T-helper 1 cell treated with Interleukin-12 subunit alpha and Interleukin-12 subunit beta and Interleukin-4 antibody, amounts not matched to agents 30 μg/mL and 1 μg/mL, for 36 hours (primary cell): Measurements from ENCODE around the gene ERGIC2.
"Not testable (repeated sequence)": the region's sequence is repeated elsewhere in the genome, so short reads cannot be mapped to it uniquely, and the experiment has no call there.

ENCODE experiments used
- H3K27ac Mint-ChIP-seq: one replicate; pipeline ENCODE4 v1.8.0; 2021; ENCODE audit warnings: mild to moderate bottlenecking, mixed read lengths
- H3K27me3 Mint-ChIP-seq: one replicate; pipeline ENCODE4 v1.8.0; 2021; ENCODE audit warnings: low read depth, mixed read lengths
- H3K36me3 Mint-ChIP-seq: one replicate; pipeline ENCODE4 v1.8.0; 2021; ENCODE audit warnings: low read depth, mixed read lengths
- H3K4me1 Mint-ChIP-seq: one replicate; pipeline ENCODE4 v1.8.0; 2021; ENCODE audit warnings: low read depth, mixed read lengths
- H3K4me3 Mint-ChIP-seq: one replicate; pipeline ENCODE4 v1.8.0; 2021; ENCODE audit warnings: mild to moderate bottlenecking, moderate library complexity, mixed read lengths
- H3K9me3 Mint-ChIP-seq: one replicate; pipeline ENCODE4 v1.8.0; 2021; ENCODE audit warnings: mixed read lengths

The ERGIC2 gene

GRCh38 chr12:29396774-29397173, 15.8 kb upstream of the ERGIC2 start:
- H3K27me3 Mint-ChIP-seq = peaks cover 18% of the 10 kb centered on the region
- no peak overlapping the region for H3K4me3 Mint-ChIP-seq
- H3K27ac Mint-ChIP-seq = no peak overlapping the region
- H3K36me3 Mint-ChIP-seq = no peaks in the 10 kb centered on the region
- H3K4me1 Mint-ChIP-seq = no peaks in the 10 kb centered on the region
- no peaks in the 10 kb centered on the region for H3K9me3 Mint-ChIP-seq

GRCh38 chr12:29395356-29395755, 14.4 kb upstream of the ERGIC2 start:
- peaks cover 12% of the 10 kb centered on the region for H3K27me3 Mint-ChIP-seq
- no peak overlapping the region for H3K4me3 Mint-ChIP-seq
- H3K27ac Mint-ChIP-seq = no peak overlapping the region
- H3K4me1 Mint-ChIP-seq = peaks cover 11% of the 10 kb centered on the region
- peaks cover 10% of the 10 kb centered on the region for H3K9me3 Mint-ChIP-seq
- H3K36me3 Mint-ChIP-seq = peaks cover 10% of the 10 kb centered on the region

- peak overlapping the region; percentile 92 for H3K27ac Mint-ChIP-seq
- not testable (repeated sequence) for H3K27me3 Mint-ChIP-seq
- peaks cover 16% of the 10 kb centered on the region for H3K4me1 Mint-ChIP-seq
Measured at GRCh38 chr12:29390419-29390818, 9.4 kb upstream of the ERGIC2 start.

GRCh38 chr12:29389295-29389919, 8.4 kb upstream of the ERGIC2 start:
- peaks cover 15% of the 10 kb centered on the region for H3K9me3 Mint-ChIP-seq
- H3K27ac Mint-ChIP-seq = no peak overlapping the region
- H3K4me1 Mint-ChIP-seq = peaks cover 16% of the 10 kb centered on the region
- H3K36me3 Mint-ChIP-seq = peaks cover 15% of the 10 kb centered on the region
- H3K27me3 Mint-ChIP-seq = no peaks in the 10 kb centered on the region
- H3K4me3 Mint-ChIP-seq = no peak overlapping the region

More at GRCh38 chr12:29390419-29390818, 9.4 kb upstream of the ERGIC2 start:
- peaks cover 15% of the 10 kb centered on the region for H3K36me3 Mint-ChIP-seq
- peaks cover 15% of the 10 kb centered on the region for H3K9me3 Mint-ChIP-seq
- peak overlapping the region; percentile 19 for H3K4me3 Mint-ChIP-seq

- Mint-ChIP-seq H3K36me3 (peaks cover 15% of the 10 kb centered on the region), H3K9me3 (peaks cover 12% of the 10 kb centered on the region), H3K4me1 (peaks cover 18% of the 10 kb centered on the region)
- not testable (repeated sequence) for H3K4me3 Mint-ChIP-seq, H3K27ac Mint-ChIP-seq, H3K27me3 Mint-ChIP-seq
Measured at GRCh38 chr12:29386084-29386680, 5.2 kb upstream of the ERGIC2 start.

- peaks cover 10% of the 10 kb centered on the region for H3K4me1 Mint-ChIP-seq
- not testable (repeated sequence) for H3K27me3 Mint-ChIP-seq, H3K9me3 Mint-ChIP-seq, H3K4me3 Mint-ChIP-seq, H3K27ac Mint-ChIP-seq, H3K36me3 Mint-ChIP-seq
Measured at GRCh38 chr12:29385194-29385593, 4.2 kb upstream of the ERGIC2 start.

- peak overlapping the region; percentile 95 for H3K4me3 Mint-ChIP-seq
- no peaks in the 10 kb centered on the region for H3K9me3 Mint-ChIP-seq
- no peaks in the 10 kb centered on the region for H3K27me3 Mint-ChIP-seq
- peak overlapping the region; percentile 69 for H3K27ac Mint-ChIP-seq
- peaks cover 4% of the 10 kb centered on the region for H3K36me3 Mint-ChIP-seq
- H3K4me1 Mint-ChIP-seq = peaks cover 21% of the 10 kb centered on the region
Measured at GRCh38 chr12:29382251-29382650, 1.3 kb upstream of the ERGIC2 start.

GRCh38 chr12:29376118-29376517, 4.9 kb downstream of the ERGIC2 start:
- Mint-ChIP-seq H3K9me3 (no peaks in the 10 kb centered on the region), H3K36me3 (peaks cover 10% of the 10 kb centered on the region), H3K4me3 (no peak overlapping the region), H3K27me3 (no peaks in the 10 kb centered on the region), H3K4me1 (peaks cover 22% of the 10 kb centered on the region), H3K27ac (no peak overlapping the region)

- no peaks in the 10 kb centered on the region for H3K27me3 Mint-ChIP-seq
- H3K27ac Mint-ChIP-seq = no peak overlapping the region
- H3K4me1 Mint-ChIP-seq = peaks cover 17% of the 10 kb centered on the region
- no peak overlapping the region for H3K4me3 Mint-ChIP-seq
- peaks cover 9% of the 10 kb centered on the region for H3K36me3 Mint-ChIP-seq
- H3K9me3 Mint-ChIP-seq = no peaks in the 10 kb centered on the region
Measured at GRCh38 chr12:29374913-29375312, 6.1 kb downstream of the ERGIC2 start.

- Mint-ChIP-seq H3K4me3 (no peak overlapping the region), H3K27me3 (no peaks in the 10 kb centered on the region), H3K27ac (no peak overlapping the region), H3K36me3 (peaks cover 12% of the 10 kb centered on the region), H3K4me1 (peaks cover 12% of the 10 kb centered on the region), H3K9me3 (no peaks in the 10 kb centered on the region)
Measured at GRCh38 chr12:29374012-29374411, 7.0 kb downstream of the ERGIC2 start.

- Mint-ChIP-seq H3K36me3 (peaks cover 33% of the 10 kb centered on the region), H3K4me1 (peaks cover 7% of the 10 kb centered on the region)
Measured at GRCh38 chr12:29365091-29365490, 15.9 kb downstream of the ERGIC2 start.

GRCh38 chr12:29354954-29355353, 26.0 kb downstream of the ERGIC2 start:
- no peaks in the 10 kb centered on the region for H3K4me1 Mint-ChIP-seq
- peaks cover 7% of the 10 kb centered on the region for H3K36me3 Mint-ChIP-seq
- H3K4me3 Mint-ChIP-seq = no peak overlapping the region
- no peaks in the 10 kb centered on the region for H3K27me3 Mint-ChIP-seq
- no peak overlapping the region for H3K27ac Mint-ChIP-seq
- no peaks in the 10 kb centered on the region for H3K9me3 Mint-ChIP-seq

More at GRCh38 chr12:29365091-29365490, 15.9 kb downstream of the ERGIC2 start:
- Mint-ChIP-seq H3K4me3 (no peak overlapping the region), H3K9me3 (peaks cover 6% of the 10 kb centered on the region), H3K27ac (no peak overlapping the region), H3K27me3 (no peaks in the 10 kb centered on the region)

GRCh38 chr12:29350080-29350479, 30.9 kb downstream of the ERGIC2 start:
- Mint-ChIP-seq H3K4me1 (no peaks in the 10 kb centered on the region), H3K27me3 (no peaks in the 10 kb centered on the region), H3K36me3 (peaks cover 13% of the 10 kb centered on the region), H3K27ac (no peak overlapping the region), H3K9me3 (no peaks in the 10 kb centered on the region), H3K4me3 (no peak overlapping the region)

- no peaks in the 10 kb centered on the region for H3K4me1 Mint-ChIP-seq
- H3K27ac Mint-ChIP-seq = no peak overlapping the region
- H3K27me3 Mint-ChIP-seq = no peaks in the 10 kb centered on the region
- no peak overlapping the region for H3K4me3 Mint-ChIP-seq
- H3K36me3 Mint-ChIP-seq = peaks cover 22% of the 10 kb centered on the region
- no peaks in the 10 kb centered on the region for H3K9me3 Mint-ChIP-seq
Measured at GRCh38 chr12:29346769-29347421, 34.1 kb downstream of the ERGIC2 start.
